Lung microvascular endothelial cell (primary cell): ENCODE data around the gene TUFM. TPM values are rescaled to one million over a fixed set of nuclear protein-coding genes. Genes with fewer than 3 reads are reported as not detected.
A peak's percentile ranks its signal among the peaks of the same experiment; 100 is the strongest.
"Not testable (repeated sequence)": the region's sequence is repeated elsewhere in the genome, so short reads cannot be mapped to it uniquely, and the experiment has no call there.

ENCODE experiments used
- DNase-seq, 2 donors: peaks; one replicate each; pipeline versions ENCODE4 v3.0.0 to v3.0.0-alpha.2; 2010; ENCODE audit warnings: low read depth in 2 of 2
- total RNA-seq: library from RNA; depleted of rRNA; stranded (reverse); fragments of >200 nt; gene quantifications from 2 replicates; pipeline ENCODE4 v1.2.1, GENCODE V29; 2014

The TUFM gene
- total RNA-seq, 1 donor from 2014 or later, result 88.9 TPM

DNA sequence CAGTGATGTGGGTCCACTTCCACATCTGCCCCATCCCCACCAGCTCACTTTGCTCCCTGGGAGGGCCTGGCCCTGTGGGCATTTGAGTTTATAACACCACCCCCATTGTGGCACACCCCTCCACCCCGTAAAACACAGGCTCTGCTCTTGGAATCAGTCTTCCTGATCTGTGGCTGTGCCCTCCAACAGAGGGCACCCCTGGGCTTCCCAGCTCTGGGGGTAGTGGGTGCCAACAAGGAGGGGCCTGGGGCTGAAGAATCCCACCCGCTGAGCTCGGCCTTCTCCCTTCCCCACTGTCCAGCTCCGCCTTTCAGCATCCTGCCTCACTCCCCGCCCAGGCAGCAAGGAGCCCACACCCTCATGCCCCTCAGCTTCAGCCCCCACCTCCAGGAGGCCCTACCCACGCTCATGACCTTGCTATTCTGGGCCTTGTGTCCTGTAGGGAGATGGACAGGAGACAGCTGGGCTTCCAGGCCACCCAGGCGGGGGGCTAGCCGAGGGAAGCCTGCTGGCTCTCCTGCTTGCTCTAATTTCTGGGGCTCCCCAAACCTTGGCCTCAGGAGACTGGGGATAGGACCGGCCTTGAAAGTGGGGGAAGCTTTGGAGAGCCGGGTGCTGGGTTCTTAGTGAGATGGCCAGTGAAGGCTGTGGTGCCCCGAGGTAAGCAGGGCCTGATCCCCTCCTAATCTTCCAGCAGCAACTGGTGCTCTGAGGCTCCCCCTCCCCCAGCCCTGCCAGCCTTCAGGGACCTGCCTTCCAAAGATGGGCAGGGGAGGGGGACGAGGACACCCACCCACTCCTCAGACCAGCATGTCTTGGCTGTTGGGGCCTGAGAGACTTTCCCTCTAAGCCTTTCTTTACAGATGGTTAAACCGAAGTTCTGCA lies 29.2 kb upstream of the TUFM start:
- no peak for DNase-seq

DNA sequence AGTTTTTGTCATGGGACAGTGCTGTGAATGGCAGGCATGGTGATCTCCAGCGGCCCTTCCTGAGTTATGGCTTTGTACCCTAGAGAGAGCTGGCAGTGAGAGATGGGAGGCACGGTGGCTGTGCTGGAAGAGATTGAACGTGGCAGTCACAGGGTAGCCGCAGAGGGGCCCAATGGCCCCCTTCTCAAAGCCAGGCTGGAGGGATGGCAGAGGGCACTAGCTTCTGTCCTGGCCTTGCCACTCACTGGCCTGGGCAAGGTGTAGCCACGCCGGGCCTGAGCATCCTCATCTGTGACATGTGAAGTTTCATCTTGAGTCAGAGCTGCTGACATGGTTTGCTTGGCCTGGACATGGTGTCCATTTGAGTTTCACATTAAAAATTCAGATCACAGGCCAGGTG lies 28.3 kb upstream of the TUFM start:
- DNase-seq, result no peak

DNA sequence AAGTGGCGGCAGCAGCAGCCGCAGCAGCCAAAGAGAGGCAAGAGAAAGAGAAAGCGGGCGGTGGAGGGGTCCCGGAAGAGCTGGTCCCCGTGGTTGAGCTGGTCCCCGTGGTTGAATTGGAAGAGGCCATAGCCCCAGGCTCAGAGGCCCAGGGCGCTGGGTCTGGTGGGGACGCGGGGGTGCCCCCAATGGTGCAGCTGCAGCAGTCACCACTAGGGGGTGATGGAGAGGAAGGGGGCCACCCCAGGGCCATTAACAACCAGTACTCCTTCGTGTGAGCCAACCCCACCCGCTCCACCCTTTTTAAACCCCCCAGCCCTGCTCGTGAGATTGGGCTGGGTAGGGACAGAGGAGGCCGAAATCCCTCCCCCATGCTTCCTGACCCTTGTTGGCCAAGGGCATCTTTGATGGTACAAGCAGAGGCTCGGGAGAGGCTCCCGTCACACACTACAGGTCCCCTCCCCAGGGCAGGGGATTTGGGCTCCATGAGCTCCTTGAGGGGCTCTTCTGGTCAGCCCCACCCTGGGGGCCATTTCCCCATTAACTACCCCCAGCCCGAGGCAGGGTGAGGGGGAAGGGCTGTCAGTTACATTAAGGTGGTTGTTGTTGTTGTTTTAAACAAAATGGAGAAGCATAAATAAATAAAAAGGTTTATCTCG lies 27.5 kb upstream of the TUFM start:
- peak in 1 of 2 donors; percentile 23 for DNase-seq

DNA sequence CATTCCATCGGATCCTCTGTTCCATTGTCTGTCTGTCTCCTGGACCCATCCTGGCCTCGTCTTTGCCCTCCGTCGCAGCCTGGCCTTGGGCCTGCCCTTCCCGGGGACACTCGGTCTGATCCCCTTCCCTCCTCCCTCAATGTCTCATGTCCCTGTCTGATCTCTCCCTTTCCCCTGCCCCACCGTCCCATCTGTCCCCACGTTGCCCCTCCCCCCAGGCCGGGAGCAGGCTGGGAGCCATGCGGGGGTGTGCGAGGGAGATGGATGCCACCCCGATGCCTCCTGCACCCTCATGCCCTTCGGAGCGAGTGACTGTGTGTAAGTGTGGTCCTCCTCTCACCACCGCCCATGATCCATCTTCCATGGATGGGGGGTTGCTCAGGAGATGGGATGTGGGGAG lies 26.8 kb upstream of the TUFM start:
- no peak for DNase-seq

DNA sequence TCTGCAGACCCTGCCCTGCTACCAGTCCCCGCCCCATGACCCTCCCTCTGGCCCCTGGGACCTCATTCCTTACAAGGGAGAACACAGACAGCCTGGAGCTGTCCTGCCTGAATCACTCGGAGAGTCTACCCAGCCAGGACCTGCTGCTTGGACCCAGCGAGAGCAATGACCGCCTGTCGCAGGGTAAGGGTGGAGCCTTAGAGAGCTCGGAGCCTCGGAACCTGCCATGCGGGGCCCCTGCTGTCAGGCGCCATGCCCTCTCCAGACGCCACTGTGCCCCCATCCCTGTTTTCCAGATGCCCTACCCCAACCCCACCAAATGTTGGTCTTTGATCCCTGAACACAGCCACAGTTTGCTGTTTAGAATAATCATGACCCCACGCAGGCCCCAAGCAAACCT lies 23.1 kb upstream of the TUFM start:
- DNase-seq, result no peak

DNA sequence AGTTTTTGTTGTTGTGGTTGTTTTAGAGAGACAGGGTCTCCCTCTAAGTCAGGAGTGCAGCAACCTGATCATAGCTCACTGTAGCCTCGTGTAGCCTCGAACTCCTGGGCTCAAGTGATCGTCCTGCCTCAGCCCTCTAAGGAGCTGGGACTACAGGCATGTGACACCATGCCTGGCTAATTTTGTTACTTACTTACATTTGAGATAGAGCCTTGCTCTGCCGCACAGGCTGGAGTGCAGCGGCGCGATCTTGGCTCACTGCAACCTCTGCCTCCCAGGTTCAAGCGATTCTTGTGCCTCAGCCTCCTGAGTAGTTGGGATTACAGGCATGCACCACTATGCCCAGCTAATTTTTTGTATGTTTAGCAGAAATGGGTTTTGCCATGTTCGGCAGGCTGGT lies 21.5 kb upstream of the TUFM start:
- DNase-seq, result not testable (repeated sequence)

DNA sequence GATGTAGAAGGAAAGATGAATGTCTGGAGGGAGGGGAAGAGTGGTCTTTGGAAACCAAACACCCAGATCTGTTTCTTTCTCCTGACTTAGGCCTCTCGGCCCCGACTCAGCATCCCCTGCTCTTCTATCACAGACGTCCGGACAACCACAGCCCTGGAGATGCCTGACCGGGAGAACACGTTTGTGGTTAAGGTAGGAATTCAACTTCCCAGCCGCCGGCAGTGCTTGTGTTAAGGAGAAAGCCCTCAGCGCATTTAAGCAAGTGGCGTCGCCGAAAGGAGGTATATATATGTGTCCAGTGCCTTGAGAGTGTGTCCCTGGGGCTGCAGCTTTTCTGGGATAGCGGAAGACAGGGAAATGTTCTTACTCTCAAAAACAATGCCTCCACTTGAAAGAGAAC lies 21.1 kb upstream of the TUFM start:
- DNase-seq, result no peak

DNA sequence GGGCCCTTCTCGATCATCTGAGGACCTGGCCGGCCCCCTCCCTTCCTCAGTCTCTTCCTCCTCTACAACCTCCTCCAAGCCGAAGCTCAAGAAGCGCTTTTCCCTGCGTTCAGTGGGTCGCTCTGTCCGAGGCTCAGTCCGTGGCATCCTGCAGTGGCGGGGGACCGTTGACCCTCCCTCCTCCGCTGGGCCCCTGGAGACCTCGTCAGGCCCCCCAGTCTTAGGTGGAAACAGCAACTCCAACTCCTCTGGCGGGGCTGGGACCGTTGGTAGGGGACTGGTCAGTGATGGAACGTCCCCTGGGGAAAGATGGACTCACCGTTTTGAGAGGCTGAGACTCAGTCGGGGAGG lies 20.3 kb upstream of the TUFM start:
- DNase-seq, result no peak

DNA sequence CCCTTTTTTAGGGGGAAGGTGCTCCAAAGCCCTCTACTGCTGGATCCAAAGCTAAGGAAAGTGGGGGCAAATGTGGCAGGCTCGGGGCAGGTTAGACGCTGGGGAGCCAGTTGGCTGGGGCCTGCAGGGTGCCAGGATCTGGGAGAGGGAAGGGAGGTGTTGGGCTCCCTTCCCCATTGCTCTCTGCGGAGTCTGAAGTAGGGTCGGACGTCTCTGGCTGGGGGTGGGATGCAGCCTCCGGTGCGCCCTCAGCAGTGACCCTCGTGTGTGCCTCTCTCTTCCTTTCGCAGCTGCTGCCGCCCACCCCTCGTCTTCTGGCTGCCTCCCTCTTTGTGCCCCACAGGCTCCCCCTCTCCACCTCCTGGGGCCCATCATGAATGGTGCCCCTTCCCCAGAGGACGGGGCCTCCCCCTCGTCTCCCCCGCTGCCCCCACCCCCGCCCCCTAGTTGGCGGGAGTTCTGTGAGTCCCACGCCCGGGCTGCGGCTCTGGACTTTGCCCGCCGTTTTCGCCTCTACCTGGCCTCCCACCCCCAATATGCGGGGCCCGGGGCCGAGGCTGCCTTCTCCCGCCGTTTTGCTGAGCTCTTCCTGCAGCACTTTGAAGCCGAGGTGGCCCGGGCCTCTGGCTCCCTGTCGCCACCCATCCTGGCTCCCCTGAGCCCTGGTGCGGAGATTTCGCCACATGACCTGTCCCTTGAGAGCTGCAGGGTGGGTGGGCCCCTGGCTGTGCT lies 19.7 kb upstream of the TUFM start:
- no peak for DNase-seq

DNA sequence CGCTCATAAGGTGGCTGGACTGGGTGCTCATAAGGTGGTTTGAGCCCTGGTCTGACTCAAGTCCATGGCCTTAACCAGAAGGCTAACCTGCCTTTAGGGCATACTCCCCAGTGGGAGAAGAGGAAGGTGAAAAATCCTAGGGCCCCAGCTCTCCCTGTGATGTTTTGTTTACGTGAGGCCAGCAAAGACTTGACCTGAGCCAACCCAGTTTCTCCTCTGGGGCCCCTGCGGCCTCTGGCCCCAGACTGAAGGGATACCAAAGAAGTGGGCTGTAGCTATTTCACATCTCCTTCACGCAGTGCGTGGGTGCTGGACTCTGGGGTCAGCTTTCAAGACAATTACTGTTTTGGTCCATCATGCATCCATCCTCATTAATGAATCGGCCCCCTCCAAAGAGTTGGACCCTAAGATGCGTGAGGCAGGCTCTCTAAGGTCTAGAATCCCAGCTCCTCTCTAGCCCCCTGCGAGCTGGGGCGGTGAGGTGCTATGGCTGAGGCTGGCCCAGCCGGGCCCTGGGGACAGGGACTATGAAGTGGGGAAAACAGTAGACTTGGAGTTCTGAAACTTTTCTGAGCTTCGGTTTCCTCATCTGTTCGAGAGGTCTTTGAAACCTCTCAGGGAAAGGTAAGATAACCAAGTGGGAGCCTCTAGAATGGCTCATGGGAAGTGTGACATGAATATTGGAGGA lies 19.0 kb upstream of the TUFM start:
- no peak for DNase-seq

DNA sequence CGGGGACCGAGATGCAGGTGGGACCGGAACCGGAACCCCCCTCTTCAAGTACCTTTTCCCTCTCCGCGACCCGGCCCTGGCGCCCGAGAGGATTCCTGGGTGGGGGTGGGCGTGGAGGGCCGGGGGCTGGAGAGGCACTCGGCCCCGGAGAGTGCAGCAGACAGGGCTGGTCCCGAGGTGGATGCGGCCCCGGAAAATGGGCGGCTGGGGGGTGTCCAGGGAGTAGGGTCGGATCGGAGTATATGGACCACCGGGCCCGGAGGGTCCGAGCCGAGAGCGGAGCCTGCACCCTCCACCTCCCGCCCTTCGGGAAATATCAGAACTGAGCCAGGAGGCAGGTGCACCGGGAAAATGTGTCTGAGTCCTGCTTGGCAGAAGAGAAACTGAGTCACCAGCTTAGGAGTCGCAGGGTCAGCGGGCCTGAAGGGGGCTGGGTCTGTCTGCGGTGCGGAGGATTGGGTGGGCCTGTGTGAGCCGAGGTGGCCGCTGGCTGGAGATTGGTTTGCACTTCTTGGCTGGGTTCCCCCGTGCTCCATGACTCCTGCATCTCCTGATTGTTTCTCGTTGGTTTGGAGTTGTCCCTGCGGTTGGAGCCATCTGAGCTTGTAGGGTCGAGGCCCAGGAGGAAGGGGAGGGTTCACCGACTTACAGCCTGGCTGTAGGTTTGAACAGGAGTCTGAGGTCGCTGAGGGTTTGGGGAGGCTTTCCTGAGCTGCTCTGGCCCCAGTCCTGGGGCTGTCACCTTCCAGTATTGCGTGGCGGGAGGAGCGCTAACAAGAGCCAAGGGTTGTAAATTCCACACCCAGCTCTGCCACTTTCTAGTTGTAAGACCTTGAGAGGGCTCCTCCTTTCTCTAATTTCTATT lies 18.0 kb upstream of the TUFM start:
- DNase-seq, result peak; percentile 44 to 50

DNA sequence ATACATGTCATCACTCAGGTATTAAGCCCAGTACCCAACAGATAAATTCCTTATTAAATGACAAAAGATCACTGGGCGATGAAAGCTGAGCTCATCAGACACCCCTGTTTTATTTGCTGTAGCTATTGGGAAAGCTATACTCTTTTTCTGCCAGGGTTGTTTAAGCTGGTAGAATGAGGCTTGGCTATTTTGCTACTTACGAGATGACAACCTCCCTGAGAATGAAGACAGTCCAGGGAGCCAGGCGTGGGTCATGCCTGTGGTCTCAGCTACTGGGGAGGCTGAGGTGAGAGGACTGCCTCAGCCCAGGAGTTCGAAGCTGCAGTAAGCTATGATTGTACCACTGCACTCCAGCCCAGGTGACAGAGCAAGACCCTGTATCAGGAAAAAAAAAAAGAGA lies 13.2 kb upstream of the TUFM start:
- DNase-seq, result no peak

DNA sequence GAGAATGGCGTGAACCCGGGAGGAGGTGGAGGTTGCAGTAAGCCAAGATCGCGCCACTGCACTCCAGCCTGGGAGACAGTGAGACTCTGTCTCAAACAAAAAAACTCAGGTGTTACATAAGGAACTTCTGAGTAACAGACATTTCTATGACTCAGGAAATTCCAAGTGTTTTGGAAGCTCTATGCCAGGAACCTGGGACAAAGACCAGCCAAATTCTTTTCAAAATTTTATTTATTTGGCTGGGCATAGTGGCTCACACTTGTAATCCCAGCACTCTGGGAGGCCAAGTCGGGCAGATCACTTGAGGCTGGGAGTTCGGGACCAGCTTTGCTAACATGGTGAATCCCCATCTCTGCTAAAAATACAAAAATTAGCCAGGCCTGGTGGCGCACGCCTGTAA lies 12.3 kb upstream of the TUFM start:
- DNase-seq, result no peak

DNA sequence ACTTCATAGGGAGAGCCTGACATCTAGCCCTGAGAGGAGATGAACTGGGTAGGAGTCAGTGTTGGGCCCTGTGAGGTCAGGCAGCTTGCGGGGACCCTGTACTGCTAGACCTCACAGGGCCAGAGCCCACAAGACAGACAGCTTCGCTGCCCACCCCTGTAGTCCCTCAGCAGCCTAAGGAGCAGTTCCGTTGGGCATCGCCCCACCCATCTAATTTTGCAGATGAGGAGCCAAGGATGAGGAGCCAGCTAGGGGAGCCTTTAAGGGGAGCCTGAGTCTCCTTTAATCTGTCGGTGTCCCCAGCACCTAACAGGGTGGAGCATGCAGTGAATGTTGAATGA lies 755 bp upstream of the TUFM start:
- peak in 1 of 2 donors; percentile 11 for DNase-seq

DNA sequence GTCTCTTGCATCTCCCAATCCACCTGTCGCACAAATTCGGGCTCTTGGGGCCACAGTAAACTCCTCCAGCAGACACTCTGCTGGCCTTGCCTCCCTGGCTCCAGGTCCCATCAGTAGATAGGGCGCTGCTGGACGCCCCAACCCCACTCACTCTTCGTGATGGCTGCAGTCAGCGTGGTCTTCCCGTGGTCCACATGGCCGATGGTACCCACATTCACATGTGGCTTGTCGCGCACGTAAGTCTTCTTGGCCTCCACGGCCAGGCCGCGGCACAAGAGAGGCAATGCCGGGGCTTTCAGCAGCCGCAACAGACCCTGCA lies 428 bp downstream of the TUFM start:
- no peak for DNase-seq

DNA sequence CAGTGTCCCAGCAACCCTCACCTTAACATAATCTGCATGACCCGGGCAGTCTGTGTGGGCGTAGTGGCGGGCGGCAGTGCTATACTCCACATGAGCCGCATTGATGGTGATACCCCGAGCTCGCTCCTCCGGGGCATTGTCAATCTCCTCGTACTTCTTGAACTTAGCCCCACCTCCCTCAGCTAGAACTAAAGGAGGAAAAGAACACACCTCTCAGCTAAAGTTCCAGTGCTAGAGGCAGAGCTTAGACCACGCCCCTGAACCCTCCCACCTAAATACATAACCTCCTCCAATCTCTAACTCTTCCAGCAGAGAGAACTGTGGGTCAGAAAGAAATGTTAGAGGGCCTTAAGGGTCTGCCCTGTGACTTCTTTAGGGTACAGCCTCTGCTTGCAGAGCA lies 855 bp downstream of the TUFM start:
- peak; percentile 21 to 23 for DNase-seq

DNA sequence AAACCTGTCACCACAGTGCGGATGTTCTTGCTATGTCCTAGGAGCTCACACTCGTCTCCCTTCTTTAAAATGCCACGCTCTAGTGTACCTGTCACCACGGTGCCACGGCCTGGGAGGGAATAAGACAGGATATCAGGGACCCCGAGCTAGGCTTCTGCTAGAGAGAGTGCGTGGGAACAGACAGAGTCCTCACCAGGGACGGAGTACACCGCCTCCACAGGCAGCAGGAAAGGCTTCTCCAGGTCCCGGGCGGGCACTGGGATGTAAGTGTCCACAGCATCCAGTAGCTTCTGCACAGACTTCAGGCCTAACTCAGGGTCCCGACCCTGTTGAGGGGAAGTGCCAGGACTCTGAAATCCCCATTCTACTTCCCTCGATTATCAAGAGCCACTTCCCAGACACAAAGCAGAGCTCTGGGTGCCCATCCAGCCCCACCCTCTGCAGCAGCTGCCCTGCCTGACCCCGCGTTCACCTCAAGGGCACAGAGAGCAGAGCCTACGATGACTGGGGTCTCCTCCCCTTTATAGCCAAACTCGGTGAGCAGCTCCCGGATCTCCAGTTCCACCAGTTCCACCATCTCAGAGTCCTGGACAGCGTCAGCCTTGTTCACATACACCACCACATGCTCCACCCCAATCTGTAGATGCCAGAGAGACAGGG lies 1.8 kb downstream of the TUFM start:
- no peak for DNase-seq

DNA sequence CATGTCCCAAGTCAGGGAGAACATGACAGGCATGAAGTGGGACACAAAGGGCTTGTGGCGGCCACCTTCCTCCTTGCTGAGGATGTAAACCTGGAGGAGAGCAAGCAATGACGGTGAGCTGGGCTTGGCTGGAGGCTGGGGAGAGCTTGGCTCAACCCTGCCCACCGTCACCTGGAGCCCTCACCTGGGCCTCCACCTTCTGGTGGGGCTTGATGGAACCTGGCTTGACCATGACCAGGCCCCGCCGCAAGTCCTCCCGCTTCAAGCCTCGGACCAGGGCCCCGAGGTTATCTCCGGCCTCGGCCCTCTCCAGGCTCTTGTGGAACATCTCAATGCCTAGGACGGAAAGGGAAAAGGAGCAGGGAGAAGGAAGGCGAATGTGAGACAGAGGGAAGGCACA lies 2.4 kb downstream of the TUFM start:
- no peak for DNase-seq

DNA sequence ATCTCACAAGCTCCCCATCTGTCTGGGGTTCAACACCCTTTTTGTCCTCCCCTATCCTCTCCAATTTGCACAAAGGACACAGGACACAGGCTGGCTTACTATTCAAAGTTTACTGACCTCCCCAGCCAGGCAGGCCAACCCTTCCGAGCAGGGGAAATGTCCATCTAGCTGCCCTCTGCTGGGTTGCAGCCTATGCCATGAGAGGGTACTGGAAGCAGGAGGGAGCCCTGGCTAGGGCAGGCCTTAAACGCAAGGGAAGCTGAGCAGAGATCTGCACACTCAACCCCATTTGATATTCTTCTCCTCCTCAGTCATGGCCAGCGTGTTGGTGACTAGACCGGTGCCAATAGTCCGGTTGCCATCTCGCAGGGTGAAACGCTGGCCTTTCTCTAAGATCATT lies 3.5 kb downstream of the TUFM start:
- DNase-seq, result no peak

DNA sequence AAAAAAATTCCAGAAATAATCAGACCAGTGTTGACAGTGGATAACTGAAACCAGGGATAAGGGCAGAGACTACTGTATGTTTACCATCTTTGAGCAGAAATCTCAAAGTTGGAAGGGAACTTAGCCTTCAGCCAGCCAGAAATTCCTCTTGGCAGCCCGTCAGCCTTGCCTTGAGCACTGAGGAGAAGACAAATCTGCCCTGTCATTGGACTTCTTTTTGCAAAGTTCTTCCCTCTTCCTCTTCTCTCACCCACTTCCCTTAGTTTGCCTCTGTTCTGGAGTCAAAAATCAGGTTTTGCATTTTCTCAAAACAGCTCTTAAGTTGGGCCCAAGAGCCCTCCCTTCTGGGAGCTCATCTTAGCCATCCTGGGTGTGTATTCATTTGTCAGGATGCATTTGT lies 6.2 kb downstream of the TUFM start:
- DNase-seq, result no peak
